Kidney tubule cell (primary cell): ENCODE data around the gene WDPCP.
A peak's percentile ranks its signal among the peaks of the same experiment; 100 is the strongest.
"Not testable (repeated sequence)": the region's sequence is repeated elsewhere in the genome, so short reads cannot be mapped to it uniquely, and the experiment has no call there.

ENCODE experiments used
- DNase-seq: peaks from one replicate; pipeline ENCODE4 v3.0.0-alpha.2; 2018; ENCODE audit warnings: low spot score

Gene WDPCP

DNA sequence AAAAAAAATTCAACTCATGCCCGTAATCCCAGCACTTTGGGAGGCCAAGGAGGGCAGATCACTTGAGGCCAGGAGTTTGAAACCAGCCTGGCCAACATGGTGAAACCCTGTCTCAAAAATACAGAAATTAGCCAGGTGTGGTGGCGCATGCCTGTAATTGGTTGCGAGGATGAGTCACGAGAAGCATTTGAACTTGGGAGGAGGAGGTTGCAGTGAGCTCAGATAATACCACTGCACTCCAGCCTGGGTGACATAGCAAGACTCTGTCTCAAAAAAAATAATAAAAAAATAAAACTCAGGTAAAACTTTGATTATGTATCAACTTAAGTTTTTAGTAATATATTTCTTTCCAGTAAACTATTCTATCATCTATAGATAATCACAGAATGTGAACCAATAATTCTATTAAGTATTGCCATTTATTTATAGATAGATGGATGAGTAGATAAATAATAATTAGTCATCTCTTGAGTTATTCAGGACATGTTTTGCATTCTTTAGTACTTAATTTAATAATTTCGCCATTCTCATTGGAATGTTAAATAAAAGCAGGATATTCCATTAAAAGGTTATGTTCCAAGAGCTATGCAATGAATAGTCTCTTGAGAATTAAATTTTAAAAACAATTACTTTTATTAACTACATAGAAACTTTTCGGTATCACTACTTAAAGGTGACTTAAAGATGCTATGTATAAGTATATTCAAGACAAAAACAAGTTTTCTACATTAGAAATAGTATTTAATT lies 48.7 kb downstream of the WDPCP start:
- peak; percentile 29 for DNase-seq

DNA sequence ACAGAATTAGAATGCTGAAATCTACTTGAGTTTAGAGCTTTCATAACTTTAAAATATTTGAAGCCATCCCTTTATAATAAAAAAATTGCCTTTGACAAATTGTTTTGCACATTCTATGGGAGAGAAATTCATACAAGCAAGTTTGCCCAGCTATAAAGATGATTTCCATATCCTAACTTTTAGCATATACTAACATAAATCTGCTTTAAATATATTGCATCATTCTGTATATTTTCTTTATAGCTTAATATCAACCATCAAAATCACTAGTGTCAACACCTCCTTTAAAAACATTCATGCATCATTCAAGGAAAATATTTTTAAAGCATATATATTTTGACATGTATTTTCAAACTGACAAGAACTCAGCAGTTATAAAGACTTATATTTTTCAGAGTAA lies 49.9 kb downstream of the WDPCP start:
- no peak for DNase-seq

DNA sequence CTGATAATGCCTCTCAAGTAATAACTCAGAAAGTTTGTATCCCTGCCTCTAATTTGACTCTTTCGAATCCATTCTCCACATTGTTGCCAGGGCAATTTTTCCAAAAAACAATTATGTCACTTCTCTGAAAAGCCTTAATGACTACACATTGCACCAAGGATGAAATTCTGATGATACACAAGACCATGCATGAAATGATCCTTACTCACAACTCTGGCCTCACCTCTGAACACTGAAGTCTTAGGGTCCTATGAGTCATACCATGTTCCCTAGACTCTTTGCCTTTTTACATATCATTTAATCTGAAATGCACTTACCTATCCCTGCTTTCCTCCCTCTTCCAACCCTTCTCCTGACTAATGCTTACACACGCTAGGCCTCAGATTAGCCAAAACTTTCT lies 51.0 kb downstream of the WDPCP start:
- DNase-seq, result peak; percentile 93

DNA sequence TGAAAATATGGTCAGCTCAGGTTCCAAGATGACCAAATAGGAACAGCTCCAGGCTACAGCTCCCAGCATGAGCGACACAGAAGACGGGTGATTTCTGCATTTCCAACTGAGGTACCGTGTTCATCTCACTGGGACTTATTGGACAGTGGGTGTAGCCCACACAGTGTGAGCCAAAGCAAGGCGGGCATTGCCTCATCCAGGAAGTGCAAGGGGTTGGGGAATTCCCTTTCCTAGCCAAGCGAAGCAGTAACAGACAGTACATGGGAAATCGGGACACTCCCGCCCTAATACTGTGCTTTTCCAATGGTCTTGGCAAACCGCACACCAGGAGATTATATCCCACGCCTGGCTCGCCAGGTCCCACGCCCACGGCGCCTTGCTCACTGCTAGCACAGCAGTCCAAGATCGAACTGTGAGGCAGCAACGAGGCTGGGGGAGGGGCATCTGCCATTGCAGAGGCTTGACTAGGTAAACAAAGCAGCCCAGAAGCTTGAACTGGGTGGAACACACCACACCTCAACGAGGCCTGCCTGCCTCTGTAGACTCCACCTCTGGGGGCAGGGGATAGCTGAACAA lies 57.5 kb downstream of the WDPCP start:
- no peak for DNase-seq

DNA sequence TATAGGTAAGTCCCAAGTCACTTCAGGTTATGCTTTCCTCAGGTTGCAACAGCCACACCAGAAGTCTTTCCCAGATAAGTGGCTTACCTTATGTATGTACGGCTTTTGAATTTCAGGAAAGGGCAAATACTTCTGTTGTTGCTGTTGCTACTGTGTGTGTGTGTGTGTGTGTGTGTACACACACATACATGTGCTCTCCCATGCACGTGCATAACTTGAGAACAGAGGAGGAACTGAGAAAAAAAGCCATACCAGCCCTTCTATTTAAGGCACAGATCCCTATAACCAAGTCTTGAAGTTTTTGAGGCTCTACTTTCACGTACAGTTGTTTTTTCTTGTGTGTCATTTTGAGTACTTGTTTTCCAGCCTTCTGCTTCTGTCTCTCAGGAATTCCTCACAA lies 62.4 kb downstream of the WDPCP start:
- no peak for DNase-seq

DNA sequence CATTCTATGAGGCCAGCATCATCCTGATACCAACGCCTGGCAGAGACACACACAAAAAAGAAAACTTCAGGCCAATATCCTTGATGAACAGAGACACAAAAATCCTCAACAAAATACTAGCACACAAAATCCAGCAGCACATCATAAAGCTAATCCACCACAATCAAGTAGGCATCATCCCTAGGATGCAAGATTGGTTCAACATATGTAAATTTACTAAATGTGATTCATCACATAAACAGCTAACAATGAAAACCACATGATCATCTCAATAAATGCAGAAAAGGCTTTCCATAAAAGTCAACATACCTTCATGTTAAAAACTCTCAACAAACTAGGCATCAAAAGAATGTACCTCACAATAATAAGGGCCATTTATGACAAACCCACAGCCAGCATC lies 65.3 kb downstream of the WDPCP start:
- no peak for DNase-seq

DNA sequence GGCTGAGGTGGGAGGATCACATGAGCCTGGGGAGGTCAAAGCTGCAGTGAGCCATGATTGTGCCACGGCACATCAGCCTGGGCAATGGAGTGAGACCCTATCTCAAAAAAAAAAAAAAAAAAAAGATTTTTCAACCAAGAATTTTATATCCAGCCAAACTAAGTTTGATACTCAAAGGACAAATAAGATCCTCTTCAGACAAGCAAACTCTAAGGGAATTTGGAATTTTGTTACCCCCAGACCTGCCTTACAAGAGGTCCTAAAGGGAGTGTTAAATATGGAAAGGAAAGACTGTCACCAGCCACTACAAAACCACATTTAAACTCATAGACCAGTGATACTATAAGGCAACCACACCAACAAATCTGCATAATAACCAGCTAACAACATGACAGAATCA lies 67.5 kb downstream of the WDPCP start:
- no peak for DNase-seq

DNA sequence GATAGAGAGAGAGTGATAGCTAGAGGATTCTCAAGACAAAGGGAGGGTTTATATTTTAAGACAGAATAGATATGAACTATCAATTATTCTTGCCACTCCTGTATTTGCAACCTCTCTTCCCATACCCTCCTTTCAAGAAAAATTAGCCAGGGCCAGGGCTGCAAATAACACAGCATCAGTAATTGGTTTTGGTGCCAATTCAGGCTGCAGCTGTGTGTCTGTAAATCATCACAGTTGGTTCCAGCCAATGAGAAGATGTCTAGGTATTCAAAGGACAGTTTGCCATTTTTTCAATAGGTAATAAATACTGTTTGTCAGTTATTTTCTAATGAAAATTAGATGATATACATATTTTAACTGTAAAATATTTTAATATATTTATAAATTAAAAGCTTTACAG lies 73.5 kb downstream of the WDPCP start:
- no peak for DNase-seq

DNA sequence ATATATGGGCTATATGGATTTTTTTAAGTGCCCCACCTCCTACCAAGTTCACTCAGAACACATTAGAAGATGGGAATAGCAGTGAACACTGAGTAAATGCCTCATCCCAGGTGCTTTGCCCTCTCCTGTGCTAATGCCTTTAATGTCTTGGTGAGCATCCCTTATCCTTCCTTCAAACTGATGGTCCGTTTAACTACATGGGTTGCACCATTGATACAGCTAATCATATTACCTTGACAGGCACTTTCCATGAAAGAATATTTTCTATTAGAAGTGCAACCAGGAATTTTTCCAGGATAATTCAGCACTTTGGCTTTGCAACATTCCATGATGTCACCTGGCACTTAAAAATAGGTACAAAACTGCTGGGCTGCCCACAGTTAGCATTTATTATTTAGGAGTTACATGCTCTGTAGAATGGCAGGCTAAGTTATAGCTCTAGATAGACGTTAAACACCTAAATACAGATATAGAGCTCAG lies 74.0 kb downstream of the WDPCP start:
- no peak for DNase-seq

DNA sequence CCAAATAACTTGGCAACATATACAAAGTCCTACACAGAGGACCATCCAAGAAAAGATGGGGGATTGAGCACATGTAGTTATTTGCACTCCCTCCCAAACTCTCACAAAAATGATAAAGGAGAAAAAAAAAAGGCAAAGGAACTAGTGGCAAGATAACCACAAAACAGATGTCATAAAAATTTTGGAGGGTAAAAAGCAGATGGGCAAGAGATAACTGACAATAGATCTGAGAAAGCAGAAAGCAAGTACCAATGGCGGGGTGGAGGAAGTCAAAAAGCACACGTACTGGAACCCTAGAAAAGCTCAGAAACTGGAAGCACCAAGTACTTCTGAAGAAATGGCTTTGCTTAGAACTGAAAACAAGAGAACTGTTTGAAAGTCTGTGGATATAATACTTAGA lies 82.0 kb downstream of the WDPCP start:
- no peak for DNase-seq

DNA sequence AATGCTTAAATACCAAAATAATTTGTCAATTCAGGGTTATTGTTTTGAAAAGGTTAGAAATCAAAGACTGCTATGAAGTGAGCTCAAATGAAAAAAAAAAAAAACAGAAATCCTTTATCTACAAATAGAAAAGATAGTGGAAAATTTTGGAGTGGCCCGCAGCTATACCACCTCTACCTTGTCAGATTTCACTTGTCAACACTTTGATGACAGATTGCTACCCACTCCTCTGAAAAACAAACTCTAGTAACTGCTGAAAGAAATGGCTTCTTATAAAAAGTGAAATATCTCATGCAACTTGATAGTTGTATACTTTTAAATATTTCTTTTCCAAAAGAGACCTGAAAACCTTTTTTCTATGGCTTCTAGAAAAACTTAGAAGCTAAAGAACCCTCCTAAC lies 84.5 kb downstream of the WDPCP start:
- no peak for DNase-seq

DNA sequence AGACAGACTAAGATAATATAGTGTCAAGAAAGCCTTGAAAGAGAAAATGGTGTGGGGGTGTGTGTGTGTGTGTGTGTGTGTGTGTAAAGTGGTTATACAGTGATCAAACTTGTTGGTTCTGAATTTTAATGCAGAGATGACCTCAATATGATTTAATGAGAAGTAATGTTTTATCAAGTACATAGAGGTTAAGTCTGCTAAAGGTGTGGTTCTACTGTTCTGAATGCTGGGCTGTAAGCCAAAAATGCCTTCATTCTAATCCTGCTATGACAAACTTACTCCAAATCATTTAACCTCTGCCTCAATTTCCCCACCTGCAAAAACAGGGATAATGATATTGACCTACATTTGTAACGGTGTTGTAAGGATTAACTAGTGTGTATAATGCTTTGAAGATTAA lies 87.9 kb downstream of the WDPCP start:
- DNase-seq, result no peak

DNA sequence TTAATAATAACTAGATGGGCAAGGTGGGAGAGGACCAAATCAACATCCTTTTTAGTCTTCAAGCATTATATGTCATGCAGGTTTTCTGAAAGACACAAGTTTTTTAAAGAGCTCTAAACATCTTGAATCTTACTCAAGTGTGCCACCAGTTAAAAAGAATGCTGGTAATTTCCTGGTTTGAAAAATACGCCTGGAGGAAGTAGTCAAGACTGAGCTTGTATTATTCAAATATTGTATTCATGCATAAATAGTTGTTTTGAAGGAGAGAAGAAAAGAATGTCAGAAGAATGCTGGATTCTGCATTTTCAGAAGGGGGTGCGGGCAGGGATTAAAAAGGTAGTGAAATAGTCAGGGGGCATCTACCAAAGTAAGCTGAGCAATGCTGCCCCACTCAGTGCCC lies 90.7 kb downstream of the WDPCP start:
- no peak for DNase-seq

DNA sequence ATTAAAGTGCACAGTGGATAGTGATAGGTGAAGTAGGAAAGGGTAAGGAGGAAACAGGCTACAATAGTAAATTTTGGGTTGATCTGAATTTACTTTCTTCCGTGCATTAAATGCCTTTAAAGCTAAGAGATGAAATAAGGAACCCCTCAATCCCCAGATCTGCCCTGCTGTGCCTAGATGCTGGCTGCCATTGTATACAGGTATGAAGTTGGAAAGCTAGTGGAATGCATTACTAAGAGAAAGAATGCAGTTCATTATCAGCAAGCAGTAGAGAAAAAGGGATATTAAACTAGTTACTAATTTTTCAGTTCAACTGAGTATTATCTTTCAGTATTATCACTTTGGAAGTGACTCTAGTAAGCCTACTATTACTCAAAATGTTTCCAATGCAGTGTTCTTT lies 93.3 kb downstream of the WDPCP start:
- DNase-seq, result no peak

DNA sequence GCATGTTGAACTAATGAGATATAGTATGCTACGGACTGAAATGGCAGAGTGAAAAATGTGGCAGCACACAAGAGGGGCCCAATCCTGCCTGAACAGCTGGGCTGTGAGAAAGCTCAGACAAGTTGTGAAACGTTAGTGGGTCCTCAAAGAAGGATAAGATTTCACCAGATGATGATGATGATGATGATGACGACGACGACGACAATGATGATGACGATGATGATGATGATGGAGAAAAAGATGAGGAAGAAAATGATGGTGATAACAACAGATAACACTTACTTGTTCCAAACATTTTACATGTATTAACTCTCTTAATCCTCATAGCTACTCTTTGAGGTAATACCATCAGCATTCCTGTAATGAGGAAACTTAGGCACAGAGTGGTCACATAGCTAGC lies 94.2 kb downstream of the WDPCP start:
- DNase-seq, result no peak

DNA sequence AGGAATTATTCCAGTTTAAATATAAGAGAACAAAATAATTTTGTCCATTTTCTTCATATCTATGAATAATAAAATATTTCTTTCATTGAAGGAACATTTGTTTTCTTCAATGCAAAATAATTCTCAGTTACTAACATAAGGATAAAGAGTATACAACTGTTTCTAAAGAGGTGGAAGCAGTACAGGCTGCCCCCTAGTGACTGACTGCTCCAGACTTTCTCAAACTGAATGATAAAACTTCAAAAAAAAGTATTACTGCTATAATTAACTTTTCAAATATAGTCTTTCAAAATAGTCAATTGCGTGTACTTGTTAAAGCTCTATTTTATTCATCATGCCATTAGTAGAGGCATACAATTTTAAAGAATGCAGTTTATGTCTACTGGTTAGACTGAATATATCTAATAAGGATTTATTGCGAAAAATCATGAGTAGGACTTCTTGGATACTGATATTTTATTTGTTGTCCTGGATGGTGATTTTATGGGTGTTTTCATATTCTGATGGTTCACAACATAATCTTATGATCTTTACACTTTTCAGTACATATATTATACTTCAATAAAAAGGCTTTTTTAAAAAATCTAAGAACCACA lies 100.1 kb downstream of the WDPCP start:
- peak; percentile 18 for DNase-seq

DNA sequence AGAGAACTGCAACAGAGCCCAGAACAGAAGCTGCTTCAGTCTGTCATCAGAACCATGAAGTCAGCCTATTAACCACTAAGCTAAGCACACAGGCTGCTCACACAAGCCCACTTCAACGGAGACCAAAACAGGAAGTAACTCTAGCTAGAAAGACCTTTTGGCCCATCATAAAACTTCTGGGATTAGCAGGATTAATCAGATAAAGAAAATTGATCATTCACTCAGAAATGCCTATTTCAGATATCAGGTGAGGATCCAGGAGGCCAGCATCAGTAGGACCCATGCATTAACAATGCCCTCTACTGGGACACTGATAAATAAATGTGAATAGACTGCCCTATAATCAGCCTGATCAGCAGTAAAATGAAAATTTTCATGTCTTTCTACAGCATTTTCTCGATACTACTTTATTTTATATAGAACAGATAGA lies 101.4 kb downstream of the WDPCP start:
- DNase-seq, result no peak

DNA sequence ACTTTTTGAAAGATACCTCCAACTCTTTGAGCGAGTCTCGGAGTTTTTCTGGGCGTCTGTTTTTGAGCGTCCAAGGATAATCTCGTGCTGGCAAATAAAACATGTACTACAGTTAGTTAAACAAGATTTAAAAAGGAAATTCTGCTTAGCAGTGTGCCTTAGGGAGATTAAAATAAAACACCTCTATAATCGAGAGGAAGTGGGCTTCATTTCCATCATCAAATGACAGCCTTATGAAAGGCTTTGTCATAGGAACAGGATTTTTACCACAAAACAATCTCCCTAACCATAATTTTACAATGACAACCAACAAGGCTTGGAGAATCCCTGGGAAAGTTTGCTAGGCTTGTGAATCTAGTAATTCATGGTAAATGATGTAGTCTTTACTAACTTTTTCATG lies 103.4 kb downstream of the WDPCP start:
- DNase-seq, result no peak

DNA sequence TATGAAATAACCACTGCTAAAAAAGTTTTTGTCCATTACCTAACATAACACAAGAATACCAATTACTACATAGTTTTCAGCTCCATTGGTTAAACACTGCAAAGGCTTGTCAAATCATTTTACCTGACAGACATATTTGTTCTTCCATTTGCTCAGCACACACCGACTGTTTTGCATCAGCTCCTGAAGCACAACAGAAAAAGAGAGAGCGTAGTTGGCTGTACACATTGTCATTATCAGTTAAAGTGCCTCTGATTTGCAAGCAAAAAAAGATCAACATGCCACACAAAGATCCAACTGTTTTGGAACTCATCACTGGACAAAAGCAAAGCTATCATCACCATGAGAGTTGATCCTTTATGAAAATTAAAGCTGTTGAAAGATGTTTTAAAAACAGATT lies 103.8 kb downstream of the WDPCP start:
- DNase-seq, result no peak

DNA sequence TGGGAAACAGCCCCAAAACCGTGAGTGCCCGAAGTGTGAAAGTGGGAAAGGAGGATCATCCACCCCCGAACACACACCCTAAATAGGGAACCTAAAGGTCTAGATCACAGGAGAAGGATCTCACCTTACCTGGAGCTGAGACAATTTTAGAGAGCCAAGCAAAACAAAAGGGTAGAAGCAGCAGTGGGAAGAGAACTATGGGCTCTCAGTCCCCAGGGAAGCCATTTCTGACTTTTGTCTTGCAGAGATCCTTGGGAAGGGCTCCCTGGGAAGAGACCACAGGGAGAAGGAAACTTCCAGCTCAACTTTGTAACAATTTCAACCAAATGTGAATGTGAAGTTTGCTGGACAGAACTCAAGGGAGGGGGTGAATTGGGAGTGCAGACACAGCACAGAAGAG lies 110.6 kb downstream of the WDPCP start:
- no peak for DNase-seq

DNA sequence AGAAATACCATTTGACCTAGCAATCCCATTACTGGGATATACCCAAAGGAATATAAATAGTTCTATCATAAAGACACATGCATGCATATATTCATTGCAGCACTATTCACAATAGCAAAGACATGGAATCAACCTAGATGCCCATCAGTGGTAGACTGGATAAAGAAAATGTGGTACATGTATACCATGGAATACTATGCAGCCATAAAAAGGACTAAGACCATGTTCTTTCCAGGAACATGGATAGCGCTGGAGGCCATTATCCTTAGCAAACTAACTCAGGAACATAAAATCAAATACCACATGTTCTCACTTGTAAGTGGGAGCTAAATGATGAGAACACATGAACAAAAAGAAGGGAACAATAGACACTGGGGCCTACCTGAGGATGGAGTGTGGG lies 119.0 kb downstream of the WDPCP start:
- not testable (repeated sequence) for DNase-seq

DNA sequence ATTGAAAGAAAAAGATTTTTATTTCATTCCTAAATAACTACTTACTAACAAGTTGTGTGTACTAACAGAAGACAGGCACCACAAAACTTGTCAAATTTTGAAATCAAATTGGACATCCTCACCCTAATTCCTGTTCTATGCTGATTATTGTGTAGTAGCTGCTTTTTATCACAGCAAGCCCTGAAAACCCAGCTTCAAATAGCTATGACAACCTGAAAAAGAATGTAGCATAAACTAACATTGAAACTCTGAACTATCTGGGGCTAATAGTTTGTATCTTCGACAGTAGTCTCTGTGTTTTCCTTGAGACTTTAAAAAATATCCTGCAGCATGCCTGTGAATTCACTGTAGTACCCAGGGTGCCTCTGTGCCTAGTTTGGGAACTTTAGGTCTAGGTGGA lies 122.6 kb downstream of the WDPCP start:
- DNase-seq, result no peak

DNA sequence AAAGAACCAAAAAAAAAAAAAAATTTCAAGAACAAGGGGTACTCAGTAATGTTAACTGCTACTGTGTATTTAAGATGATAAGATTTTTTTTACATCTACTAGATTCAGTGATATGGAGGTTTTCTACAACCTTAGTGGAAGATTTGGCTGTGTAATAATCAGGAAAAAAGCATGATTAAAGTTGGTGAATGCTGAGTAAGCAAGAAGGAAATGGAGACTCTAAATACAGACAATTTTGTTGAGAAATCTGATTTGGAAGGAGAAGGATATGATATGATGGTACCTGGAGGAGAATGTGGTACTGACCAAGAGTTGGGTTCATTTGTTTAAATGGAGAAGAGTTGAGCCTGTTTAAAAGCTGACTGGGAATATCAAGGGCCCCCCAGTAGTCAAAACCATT lies 125.1 kb downstream of the WDPCP start:
- no peak for DNase-seq

DNA sequence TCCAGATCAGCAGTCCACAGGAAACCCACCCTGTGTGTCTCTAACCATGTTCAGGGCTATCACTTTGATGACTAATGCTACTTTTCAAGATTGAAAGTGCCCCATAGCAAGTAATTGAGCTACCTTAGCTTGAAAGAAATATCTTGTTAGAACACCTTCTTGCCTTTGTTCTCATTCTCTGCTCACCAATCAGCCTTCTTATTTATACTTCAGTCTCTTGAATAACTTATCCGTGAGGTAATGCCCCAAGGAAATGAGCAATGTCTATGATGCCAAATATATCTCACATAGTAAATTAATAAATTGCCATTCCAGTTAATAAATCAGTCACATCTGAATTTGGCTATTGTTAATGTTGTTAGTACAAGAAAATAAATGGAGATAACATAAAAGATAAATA lies 141.6 kb downstream of the WDPCP start:
- DNase-seq, result peak; percentile 6
